T-helper 2 cell treated with Interferon-gamma antibody and Interleukin-4, amounts not matched to agents 100 ng/mL and 5 ng/mL, for 36 hours (primary cell): Measurements from ENCODE around the gene ST3GAL6. TPM values are rescaled to one million over a fixed set of nuclear protein-coding genes. Genes with fewer than 3 reads are reported as not detected.

Experiments used
- intact Hi-C: fragments of 100-400 bp; cut with micrococcal nuclease; formaldehyde crosslinking; loops from one replicate; pipeline ENCODE4 v1.15.1; 2023
- total RNA-seq: library from RNA; stranded (reverse); gene quantifications from 2 replicates; pipeline ENCODE4 v1.2.3, GENCODE V29; 2022

Gene ST3GAL6
- total RNA-seq, 1 donor from 2014 or later, result not detected

DNA sequence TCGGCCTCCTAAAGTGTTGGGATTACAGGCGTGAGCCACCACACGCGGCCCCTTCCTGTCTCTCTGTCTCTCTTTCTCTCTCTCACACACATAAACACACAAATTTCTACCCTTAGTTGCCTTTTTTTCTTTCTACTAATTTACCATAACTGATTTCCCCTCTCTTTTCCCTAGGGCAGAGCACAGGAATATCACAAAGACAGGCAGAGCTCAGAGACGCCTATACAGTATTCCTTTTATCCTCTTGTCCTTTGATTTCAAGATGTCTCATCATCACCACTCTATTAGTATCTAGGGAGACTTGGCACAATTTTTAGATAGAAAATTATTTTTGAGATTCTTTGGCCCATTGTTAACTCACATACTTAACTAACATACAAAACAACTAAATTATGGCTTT is 25.8 kb upstream of the ST3GAL6 start:
- intact Hi-C loops, result no loop called here

DNA sequence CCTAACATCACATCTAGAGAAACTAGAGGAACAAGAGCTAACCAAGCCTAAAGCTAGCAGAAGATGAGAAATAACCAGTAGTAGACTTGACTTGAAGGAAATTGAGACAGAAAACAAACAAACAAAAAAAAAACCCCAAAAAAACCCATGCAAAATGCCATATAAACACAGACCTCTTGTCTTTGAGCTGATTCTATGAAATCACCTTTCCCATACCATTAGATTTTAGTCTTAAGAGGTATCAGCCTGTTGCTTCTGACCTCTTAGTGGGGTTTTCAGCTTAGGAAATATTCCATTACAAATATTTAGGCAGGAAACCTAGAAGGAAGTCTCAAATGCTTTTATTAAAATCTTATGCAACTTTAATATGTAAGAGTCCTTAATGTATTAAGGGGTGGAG is 23.9 kb upstream of the ST3GAL6 start:
- intact Hi-C loops, result no loop called here

DNA sequence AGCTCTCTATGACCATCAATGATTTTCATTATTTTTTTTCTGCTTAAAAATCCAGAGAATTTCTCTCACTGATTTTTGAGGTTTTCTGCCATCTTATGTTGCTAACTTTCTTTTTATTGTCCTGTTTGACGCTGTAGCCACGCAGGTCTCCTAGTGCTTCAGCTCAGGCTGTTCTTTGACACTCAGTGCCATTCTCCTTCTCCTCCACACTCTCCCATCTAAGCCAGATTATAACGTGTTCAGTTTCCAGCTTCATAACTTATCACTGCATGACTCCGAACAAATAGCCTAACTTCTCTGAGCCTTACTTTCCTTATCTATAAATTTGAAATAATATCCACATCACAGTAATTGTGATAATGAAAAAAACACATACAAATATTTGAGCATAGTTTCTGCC is 22.8 kb upstream of the ST3GAL6 start:
- intact Hi-C loops, result no loop called here

DNA sequence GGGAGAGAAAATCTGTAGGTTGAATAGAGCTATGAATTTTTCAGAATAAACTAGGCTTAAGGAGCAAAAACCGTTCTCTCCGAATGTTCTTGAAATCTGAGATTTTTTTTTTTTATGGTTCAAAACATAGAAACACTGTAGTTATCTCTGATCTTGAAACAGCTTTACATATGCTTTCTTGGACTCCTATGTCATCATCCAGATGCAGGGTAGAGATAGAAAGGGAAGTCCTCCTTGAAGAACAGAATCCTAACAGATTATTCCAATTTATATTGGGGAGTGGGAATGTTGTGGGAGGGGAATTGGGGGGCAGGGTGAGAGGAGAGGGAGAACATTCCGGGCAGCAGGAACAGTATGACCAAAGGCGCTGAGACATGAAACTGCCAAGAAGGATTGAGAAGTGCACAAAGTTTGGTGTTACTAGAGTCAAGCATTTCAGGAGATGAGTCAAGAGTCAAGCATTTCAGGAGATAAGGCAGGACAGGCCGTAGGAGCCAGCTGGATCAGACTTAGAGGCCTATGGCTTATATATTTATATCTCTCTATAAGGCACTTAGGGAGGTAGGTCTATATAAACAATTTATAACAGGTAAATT is 21.9 kb upstream of the ST3GAL6 start:
- intact Hi-C loops, result no loop called here

DNA sequence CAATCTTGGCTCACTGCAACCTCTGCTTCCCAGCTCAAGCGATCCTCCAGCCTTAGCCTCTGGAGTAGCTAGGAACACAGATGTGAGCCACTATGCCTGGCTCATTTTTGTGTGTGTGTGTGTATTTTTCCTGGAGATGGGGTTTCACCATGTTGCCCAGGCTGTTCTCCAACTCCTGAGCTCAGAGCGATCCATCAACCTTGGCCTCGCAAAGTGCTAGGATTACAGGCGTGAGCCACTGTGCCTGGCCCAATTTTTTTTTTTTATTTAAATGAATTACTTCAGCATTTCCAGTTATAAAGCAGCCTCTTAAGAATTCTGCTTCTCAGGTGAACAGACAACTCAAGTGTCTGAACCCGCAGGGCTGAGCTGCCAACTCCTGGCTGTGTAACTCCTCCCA is 20.1 kb upstream of the ST3GAL6 start:
- intact Hi-C loops, result no loop called here

DNA sequence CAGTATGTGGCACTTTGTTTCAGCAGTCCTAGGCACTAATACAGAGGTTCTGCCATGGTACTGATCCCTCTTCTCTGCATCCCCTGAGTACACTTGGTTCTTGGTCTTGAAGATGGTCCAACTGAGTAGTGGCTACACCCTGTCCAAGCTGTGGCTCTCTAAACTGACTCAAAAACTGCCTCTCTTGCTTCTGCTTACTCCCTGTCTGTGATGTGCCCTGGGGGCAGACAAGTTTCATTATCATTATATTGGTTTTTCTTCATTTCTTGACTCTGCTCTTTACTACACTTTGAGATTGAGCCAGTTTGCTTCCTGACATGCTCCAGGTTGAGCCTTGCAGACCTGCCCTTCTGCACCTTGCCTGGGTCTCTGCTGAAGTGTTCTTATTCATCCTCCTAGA is 18.9 kb upstream of the ST3GAL6 start:
- intact Hi-C loops, result no loop called here

DNA sequence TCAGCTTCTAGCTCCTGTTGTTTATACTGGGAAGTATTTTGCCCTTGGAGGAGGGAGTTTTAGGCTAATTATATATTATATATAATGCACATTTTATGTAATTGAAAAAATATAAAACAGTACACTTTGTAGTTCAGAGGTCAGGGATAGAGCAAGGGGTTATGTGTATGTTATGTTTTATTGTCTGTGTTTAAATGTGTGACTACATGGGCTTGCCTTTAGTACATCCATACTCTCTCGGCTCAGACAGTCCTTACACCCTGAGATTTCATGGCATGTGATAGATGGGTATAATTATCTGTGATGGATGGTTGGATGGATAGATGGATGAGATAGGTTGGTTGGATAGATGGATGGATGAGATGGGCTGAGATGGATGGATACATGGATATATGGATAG is 17.4 kb upstream of the ST3GAL6 start:
- intact Hi-C loops, result no loop called here

DNA sequence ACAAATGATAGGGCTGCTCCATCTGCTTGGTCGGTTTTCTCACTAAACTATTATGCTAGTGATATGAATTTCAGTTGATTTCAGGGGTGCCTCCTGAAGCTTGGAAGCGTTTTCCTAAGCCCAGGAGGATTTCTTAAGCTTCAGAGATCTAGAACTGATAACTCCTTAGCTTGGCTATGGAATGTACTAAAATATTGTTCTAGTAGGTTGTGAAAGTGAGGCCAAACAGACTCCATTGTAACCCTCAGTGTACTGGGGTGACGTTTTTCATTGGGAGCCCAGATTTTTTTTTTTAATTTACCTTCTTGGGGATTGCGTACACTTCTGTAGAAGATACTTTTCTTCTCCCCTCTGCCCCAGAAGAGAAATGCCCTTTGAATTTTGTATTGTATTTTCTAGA is 17.0 kb upstream of the ST3GAL6 start:
- intact Hi-C loops, result no loop called here

DNA sequence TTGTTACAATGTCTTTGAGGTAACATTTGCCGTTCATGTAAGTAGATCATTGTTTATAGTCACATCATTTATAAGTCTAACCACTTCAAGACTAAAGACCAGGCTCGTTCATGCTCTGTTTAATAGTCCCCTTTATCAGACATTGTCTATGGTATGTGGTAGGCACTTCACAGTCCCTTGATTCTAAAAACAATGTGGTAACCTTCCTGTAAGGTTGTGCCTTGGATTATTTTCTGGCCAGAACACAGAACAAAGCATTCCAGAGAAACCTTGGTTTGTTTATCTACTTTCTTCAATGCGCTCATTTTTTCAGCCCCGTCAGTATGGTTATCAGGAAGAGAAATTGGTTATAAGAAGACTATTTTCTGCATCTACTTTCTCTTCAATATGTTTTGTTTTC is 16.3 kb upstream of the ST3GAL6 start:
- intact Hi-C loops, result no loop called here

DNA sequence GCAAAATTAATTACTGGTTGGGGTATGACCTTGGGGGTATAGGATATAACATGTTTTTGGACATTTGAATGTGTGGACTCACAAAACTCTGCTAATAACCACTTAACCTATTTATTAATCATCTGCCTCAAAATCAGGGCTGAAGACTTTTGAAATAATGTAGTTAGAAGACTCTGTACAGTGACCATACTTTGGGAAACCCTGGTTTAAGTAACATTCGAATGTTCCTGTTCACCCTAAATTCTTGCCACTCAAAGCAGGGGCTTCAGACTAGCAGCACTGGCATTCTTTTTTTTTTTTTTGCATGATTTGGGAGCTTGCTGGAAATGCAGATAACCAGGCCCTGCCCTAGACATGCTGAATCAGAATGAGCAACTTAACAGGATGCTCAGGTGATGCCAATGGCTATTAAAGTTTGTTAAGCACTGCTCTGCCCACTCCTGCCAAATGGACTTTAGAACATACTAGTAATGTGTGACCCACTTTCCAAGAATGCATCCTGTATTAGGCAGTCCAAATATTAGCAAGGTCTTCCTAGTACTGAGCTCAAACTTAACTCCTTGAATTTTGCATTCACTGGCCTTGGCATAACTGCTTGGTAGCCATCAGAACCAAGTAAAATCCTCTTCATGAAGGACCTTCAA is 12.7 kb upstream of the ST3GAL6 start:
- intact Hi-C loops, result no loop called here

DNA sequence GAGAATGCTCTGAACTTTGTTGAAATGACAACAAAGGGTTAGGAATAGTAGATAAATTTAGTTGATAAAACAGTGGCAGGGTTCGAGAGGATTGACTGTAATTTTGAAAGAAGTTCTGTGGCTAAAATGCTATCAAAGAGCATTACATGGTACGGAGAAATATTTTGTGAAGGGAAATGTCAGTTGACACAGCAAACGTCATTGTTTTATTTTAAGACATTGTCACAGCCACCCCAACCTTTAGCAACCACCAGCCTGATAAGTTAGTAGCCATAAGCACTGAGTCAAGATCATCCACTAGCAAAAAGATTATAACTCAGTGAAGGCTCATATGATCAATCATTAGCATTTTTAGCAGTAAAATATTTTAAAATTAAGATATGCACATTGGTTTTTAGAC is 8.7 kb upstream of the ST3GAL6 start:
- intact Hi-C loops, result no loop called here

DNA sequence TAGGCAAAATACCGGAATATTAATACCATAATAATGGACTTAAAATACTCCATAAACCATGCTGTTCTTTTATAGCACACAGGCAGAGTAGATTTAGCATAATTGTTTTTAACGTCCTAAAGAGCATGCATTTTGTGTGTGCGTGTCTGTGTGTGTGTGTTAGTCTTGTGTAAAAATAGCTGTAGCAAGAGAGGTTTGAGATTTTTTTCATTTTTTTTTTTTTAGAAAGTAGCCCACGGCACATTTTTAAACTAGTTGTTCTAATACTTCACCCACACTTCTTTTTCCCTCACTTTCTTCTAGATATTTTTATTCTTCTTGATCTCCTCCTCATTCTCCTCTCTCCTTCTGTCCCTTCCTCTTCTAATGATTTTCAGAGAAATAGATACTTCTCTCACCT is 7.5 kb upstream of the ST3GAL6 start:
- intact Hi-C loops, result no loop called here

DNA sequence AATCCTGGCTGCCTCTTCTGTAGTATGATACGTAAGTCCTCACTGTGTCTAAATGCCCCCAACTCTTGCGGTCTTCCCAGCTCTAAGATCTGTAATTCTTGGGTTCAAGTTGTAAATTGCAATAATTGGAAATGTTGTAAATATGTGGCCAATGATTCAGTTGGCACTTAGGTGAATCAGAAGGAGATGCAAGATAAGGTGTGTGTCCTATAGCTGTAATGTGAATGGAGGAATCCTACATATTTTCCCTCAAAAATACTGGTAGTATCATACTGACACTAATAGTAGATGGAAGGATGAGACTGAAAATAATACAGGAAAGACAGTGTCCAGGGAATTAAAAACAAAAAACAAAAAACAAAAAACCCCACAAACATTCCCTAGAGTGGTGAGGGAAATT is 3.5 kb upstream of the ST3GAL6 start:
- intact Hi-C loops, result no loop called here

DNA sequence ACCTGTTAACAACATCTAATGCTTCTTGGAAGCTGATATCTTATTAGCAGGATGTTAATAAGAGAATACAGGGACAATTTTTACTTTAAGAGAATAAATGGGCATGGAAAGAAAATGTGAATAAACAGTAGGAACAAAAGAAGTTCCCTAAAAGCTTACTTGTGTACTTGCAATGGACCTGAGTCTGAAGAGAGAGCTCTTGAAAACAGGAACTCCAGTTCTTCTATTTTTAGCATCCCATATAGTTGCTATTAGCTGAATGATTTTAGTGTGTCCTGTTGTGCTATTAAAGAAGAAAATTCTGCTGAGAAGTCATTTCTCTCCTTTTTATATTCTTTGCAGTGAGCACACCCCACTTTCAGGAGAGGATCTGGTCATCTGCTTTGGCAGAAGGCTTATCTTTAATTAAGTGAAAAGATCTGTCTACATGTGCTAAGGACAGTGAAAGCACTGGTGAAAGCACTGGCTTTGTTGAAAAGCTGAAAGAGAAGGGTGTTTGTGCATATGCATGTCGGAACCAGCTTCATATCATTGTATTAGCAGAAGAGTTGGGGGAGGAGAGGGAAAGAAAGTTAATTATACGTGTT is 1.4 kb upstream of the ST3GAL6 start:
- intact Hi-C loops, result no loop called here

DNA sequence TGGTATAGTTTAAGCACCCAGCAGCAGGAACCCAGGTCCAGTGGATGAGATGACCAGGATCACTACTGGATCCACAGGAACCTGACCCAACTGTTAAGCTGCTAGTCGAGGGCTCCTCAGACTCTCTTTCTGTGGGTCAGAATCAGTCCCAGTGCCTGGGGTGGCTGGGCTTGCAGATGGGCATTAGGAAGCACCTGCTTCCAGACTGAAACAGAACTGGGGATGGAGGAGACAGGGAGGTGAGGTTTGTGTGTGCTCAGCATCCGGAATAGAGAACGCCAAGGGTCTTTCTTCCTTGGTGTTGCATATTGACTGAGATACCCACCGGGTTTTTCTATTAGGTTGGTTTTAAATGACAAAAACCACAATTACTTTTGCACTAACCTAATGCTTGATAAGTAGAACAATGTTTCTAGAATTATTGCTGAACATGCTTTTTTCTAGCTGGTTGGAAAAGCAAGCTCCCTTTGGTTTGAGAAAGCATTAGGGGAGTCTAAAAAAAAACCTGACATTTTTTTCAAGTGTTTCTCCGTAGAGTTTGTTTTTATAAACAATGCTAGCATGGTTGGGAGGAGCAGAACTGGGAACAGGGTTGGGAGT is 779 bp downstream of the ST3GAL6 start:
- intact Hi-C loops, result no loop called here

DNA sequence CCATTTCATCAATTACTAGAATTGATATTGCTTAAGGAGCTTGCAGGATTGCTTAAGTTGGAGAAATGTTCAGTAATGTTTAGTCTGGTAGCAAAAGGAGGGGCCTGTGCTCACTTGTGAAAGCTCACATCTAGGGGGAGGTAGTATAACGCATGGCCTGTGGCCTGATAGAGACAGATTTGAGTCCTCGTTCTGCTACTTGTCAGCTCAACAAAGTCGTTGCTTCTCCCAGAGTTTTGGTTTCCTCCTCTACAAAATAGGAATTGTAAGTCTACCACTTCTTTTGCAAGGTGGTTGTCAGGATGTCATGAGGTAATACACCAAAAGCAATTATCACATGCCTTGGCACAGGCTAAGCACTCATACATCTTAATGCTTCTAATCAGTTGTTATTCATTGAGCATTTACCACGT is 1.3 kb downstream of the ST3GAL6 start:
- intact Hi-C loops, result no loop called here

DNA sequence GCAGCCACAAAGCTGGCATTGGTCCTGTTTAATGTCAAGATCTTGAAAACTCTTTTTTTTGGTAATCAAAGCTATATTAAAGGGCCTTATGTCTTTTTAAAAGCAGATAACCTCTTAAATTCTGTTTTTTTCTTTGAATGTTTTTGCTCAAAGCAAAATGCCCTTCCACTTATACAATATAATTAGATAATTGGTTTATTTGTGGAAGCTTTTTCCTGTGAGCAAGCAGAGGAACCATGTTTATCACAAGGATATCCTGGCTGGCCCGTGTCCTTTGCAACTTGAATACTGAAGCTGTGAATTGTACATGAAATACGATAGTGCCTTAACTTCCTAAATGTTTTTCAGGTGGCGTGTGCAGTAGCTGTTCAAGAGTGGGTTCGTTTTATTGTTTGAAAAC is 2.6 kb downstream of the ST3GAL6 start:
- intact Hi-C loops, result no loop called here

DNA sequence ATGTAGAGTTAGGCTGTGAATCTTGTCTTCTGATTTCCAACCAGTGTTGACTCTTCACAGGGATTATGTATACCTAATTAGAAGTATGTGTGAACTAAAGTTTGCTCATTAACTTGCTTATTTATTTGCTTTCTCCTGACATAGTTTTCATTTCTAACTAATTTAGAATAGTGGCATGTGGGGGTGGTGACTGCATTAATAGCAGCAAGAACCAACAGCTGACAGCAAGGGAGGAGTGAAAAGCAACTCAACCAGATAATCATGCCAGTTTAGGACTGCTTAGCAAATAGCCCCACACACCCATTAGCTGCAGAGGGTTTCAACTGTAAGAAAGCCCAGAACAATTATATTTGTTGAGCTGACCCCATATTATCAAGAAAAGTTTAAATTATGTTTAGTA is 3.8 kb downstream of the ST3GAL6 start:
- intact Hi-C loops, result no loop called here

DNA sequence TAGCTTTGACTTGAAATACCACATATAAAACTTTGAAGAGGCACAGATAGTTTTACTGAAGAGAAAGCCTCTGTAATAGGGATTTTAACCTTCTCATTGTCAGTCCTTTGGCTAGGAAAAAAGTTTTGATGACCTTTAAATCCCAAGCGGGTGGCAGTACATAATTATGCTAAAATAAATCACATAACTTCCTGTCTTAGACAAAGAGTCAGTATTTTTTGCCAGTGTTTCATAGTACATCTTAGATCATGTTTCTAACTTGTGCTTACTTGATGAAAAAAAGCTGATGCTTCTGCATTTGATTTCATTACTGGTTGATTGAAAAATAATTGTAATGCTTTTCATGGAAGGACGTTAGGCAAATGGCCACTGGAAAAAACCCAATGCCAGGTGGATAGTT is 5.8 kb downstream of the ST3GAL6 start:
- intact Hi-C loops, result no loop called here

DNA sequence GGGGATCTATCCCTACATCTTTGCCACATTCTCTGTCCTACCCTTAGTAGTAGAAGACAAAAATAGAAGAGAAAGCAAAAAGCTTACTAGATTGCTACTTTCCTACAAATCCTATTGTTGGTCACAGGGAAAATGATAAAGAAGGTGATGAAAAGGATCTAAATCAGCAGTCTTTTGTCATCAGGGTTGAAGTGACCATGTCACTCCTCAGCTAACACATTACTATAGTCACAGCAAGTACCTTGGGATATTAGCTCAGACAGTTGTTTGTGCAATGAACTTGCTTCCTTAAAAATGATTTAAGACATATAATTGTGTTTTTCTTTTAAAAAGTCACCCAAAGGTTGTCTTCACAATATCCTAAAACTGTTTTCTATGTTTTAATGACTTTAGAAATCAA is 6.3 kb downstream of the ST3GAL6 start:
- intact Hi-C loops, result no loop called here

DNA sequence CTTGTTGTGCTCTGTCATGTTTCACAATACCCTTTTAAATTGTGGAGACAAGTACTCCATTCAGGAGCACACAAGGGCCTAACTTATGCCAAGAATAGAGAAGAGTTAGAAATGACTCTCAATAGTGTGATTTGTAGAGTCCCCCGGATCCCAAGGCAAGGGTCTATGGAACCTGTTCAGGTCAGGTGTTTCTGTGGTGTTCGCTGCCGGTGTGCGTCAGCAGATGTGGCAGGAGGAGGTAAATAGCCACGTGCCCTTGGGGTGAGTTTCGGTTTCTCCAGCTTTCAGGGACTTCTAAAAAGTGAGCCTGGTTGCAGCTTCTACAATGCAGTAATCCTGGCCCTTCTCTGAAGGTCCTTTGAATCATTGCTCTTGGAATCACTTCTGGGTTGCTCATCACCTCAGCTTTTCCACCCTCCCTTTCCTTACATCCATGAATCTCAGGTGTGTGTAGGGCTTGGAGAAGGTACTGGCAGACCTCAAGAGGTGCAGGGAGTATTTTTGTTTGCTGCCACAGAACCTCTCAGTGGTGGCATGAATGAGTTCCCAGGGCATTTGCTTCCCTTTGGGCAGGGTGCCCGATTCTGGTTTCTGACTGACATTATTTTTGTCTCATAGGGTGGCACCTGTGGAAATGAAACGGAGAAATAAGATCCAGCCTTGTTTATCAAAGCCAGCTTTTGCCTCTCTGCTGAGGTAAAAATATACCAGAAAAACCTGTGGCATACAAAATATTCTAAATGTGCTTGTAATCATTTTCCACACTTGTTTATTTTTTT is 7.3 kb downstream of the ST3GAL6 start:
- intact Hi-C loops, result no loop called here

DNA sequence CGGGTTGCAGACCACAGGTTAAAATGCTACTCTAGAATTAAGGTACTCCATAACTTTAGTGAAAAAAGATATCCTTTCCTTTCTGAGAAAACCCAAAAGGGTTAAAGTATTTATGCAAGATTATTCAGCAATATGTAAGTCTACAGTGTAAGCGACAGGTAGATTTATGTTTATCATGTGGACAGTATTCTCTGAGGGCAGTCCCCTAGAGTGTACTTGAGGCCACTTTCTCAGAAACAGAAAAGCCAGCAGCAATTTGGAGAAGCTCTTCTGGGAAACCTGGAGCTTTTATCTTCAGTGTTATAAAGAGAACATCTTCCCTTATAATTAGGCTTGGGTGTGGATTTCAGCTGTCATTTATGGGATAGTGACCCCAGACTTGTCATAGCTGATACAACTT is 8.9 kb downstream of the ST3GAL6 start:
- intact Hi-C loops, result no loop called here
